K562 (cell line): ENCODE measurements around the gene TRIM31. TPM values are rescaled to one million over a fixed set of nuclear protein-coding genes. Genes with fewer than 3 reads are reported as not detected.
A peak's percentile ranks its signal among the peaks of the same experiment; 100 is the strongest.

Source experiments
- ATAC-seq: fragments of 200-7000 bp; cut with Tn5 transposase; 3 replicates; pipeline ENCODE4 v1.9.1; 2020; ENCODE audit warnings: moderate library complexity
- BruUV-seq: library from RNA; stranded (reverse); fragments of 400-500 nt; replicated peaks from 2 replicates; lab custom pipeline; 2021; lab: Mats Ljungman, UMichigan
- CTCF ChIA-PET: fragments of 300-600 bp; formaldehyde crosslinking; extraction: SDS; loops from one replicate; lab custom pipeline; 2021; ENCODE audit warnings: low intra/inter-chr PET ratio; lab: Yijun Ruan, JAX
- POLR2A ChIA-PET: fragments of 300-600, 350-650 bp; sonication (Branson Sonifier 250); formaldehyde crosslinking; extraction: SDS; loops from one replicate; lab custom pipeline; 2021; ENCODE audit warnings: antibody characterized with exemption, inconsistent platforms; lab: Yijun Ruan, JAX
- DNase-seq, 4 experiments: peaks; one replicate each; pipeline versions ENCODE4 v3.0.0 to v3.0.0-alpha.2; 2011 to 2018; ENCODE audit warnings: low spot score in 3 of 4, mixed read lengths in 3 of 4; ENCODE audit errors: extremely low read depth in 1 of 4
- FAIRE-seq: peaks from 2 replicates; lab custom pipeline; 2011; peaks lifted over from hg19 to GRCh38; lab: Jason Lieb, UNC
- H2AFZ ChIP-seq: 2 replicates; pipeline ENCODE4 v1.6.0; 2011; ENCODE audit warnings: low read depth, low read length, control low read depth, inconsistent platforms
- H3K27ac ChIP-seq: fragments of 200-600 bp; 3 replicates; pipeline ENCODE4 v1.8.0; 2011; ENCODE audit warnings: low read depth, mild to moderate bottlenecking, control low read depth, inconsistent platforms, low read length, moderate library complexity, mixed read lengths; ENCODE audit errors: extremely low read depth
- H3K27me3 ChIP-seq, 2 experiments: fragments of 300-600 bp in 1 of 2; 2 replicates in 1 of 2; 3 replicates in 1 of 2; pipeline versions ENCODE4 v1.6.0 to v1.8.0; 2011; ENCODE audit warnings: inconsistent platforms in 2 of 2, low read length in 2 of 2, mild to moderate bottlenecking in 1 of 2, mixed read lengths in 1 of 2, moderate library complexity in 1 of 2; ENCODE audit not compliant: control insufficient read depth in 2 of 2, insufficient read depth in 2 of 2
- H3K36me3 ChIP-seq: fragments of 300-600 bp; 3 replicates; pipeline ENCODE4 v1.8.0; 2011; ENCODE audit warnings: mild to moderate bottlenecking, low read length, inconsistent platforms; ENCODE audit not compliant: control insufficient read depth, insufficient read depth
- H3K4me1 ChIP-seq, 2 experiments: fragments of 200-600 bp in 1 of 2; replicated peaks in 1 of 2; 2 replicates in 1 of 2; 3 replicates in 1 of 2; pipeline versions ENCODE4 v1.5.1 to v1.8.0; 2011; ENCODE audit warnings: inconsistent platforms in 2 of 2, low read length in 2 of 2, mild to moderate bottlenecking in 1 of 2, mixed read lengths in 1 of 2, moderate library complexity in 1 of 2; ENCODE audit not compliant: control insufficient read depth in 2 of 2, insufficient read depth in 2 of 2
- H3K4me2 ChIP-seq: 2 replicates; pipeline ENCODE4 v1.6.1; 2011; ENCODE audit warnings: low read length, control low read depth, inconsistent platforms, mixed read lengths; ENCODE audit not compliant: insufficient read depth
- H3K4me3 ChIP-seq: fragments of 200-600 bp; sonication (generic), shearing (Covaris generic); 2 replicates; pipeline ENCODE4 v1.5.1; 2016; ENCODE audit warnings: control low read depth, inconsistent platforms
- H3K79me2 ChIP-seq: fragments of 200-600 bp; 3 replicates; pipeline ENCODE4 v1.8.0; 2011; ENCODE audit warnings: low read length, inconsistent platforms; ENCODE audit not compliant: control insufficient read depth, insufficient read depth
- H3K9ac ChIP-seq, 2 experiments: 2 replicates each; pipeline versions ENCODE4 v1.6.0 to v1.6.1; 2011; ENCODE audit warnings: low read depth in 2 of 2, low read length in 2 of 2, control low read depth in 1 of 2, inconsistent platforms in 1 of 2, mild to moderate bottlenecking in 1 of 2, mixed read lengths in 1 of 2; ENCODE audit not compliant: insufficient read depth in 1 of 2
- H3K9me1 ChIP-seq: one replicate; pipeline ENCODE4 v1.6.0; 2011; ENCODE audit warnings: inconsistent platforms, mild to moderate bottlenecking, low read length, moderate library complexity; ENCODE audit not compliant: control insufficient read depth, insufficient read depth
- H3K9me3 ChIP-seq: replicated peaks from 2 replicates; pipeline ENCODE4 v1.5.1; 2011; ENCODE audit warnings: low read depth, low read length, inconsistent platforms; ENCODE audit not compliant: control insufficient read depth, insufficient read depth
- H4K20me1 ChIP-seq: replicated peaks from 2 replicates; pipeline ENCODE4 v1.6.1; 2011; ENCODE audit warnings: low read length, inconsistent platforms, mixed read lengths; ENCODE audit not compliant: control insufficient read depth, insufficient read depth
- CTCF ChIP-seq, 3 experiments: IDR thresholded peaks in 2 of 3; conservative IDR thresholded peaks in 1 of 3; 2 replicates each; pipeline ENCODE4 v1.5.1; 2011 to 2012; ENCODE audit warnings: low read length in 3 of 3, mild to moderate bottlenecking in 3 of 3, control low read depth in 2 of 3, improper control_type of control experiment in 1 of 3, inconsistent platforms in 1 of 3, low read depth in 1 of 3, mixed read lengths in 1 of 3, moderate library complexity in 1 of 3; ENCODE audit not compliant: insufficient read depth in 2 of 3
- E2F8 ChIP-seq: fragments of 450-650 bp; IDR thresholded peaks from 2 replicates; pipeline ENCODE4 v1.7.1; 2018; ENCODE audit warnings: mild to moderate bottlenecking, low read depth; ENCODE audit not compliant: partially characterized antibody
- ETV6 ChIP-seq, 3 experiments: fragments of 150-350 bp in 1 of 3; sonication (generic) in 1 of 3; formaldehyde crosslinking in 1 of 3; IDR thresholded peaks; 2 replicates each; pipeline versions ENCODE4 v1.6.1 to v1.8.0; 2014 to 2022; ENCODE audit warnings: borderline replicate concordance in 2 of 3, low read depth in 2 of 3, antibody characterized with exemption in 1 of 3, low read length in 1 of 3, mild to moderate bottlenecking in 1 of 3, missing genetic modification reagents in 1 of 3
- IRF2 ChIP-seq: sonication (generic); formaldehyde crosslinking; IDR thresholded peaks from 2 replicates; pipeline ENCODE4 v1.8.1; 2022; ENCODE audit warnings: mild to moderate bottlenecking, missing genetic modification reagents
- MTA3 ChIP-seq: fragments of 450-650 bp; formaldehyde crosslinking; IDR thresholded peaks from 2 replicates; pipeline ENCODE4 v1.6.1; 2017; ENCODE audit warnings: mild to moderate bottlenecking, borderline replicate concordance
- TCF7L2 ChIP-seq: fragments of 150-350 bp; IDR thresholded peaks from 2 replicates; pipeline ENCODE4 v1.6.1; 2016; ENCODE audit warnings: low read depth, mild to moderate bottlenecking, low read length, moderate library complexity
- ZNF224 ChIP-seq: sonication (generic); formaldehyde crosslinking; IDR thresholded peaks from 2 replicates; pipeline ENCODE4 v1.8.0; 2022; ENCODE audit warnings: mild to moderate bottlenecking, missing genetic modification reagents
- ZNF282 ChIP-seq: sonication (generic); formaldehyde crosslinking; IDR thresholded peaks from 2 replicates; pipeline ENCODE4 v1.8.1; 2023; ENCODE audit warnings: missing genetic modification reagents
- ZNF668 ChIP-seq: fragments of 250-450 bp; sonication (Bioruptor Pico); IDR thresholded peaks from 2 replicates; pipeline ENCODE4 v1.8.0; 2022; ENCODE audit warnings: mild to moderate bottlenecking, inconsistent platforms
- WGBS: fragments of 100-300 bp; shearing (Covaris generic); methylation state at CpG from one replicate; pipeline ENCODE4 v1.1.6; 2016; ENCODE audit warnings: low coverage, mixed read lengths; ENCODE audit not compliant: insufficient coverage; ENCODE audit errors: missing lambda C conversion rate; 5-methylcytosine and 5-hydroxymethylcytosine counted together
- in situ Hi-C: fragments of 300-500 bp; cut with MboI; formaldehyde crosslinking; loops from 4 replicates; pipeline ENCODE4 v1.15.0; 2018; ENCODE audit warnings: inconsistent platforms, mixed read lengths
- intact Hi-C: fragments of 100-400 bp; cut with micrococcal nuclease; formaldehyde crosslinking; loops from 2 replicates; pipeline ENCODE4 v1.14.2; 2022
- polyA plus RNA-seq, 8 experiments: library from polyadenylated mRNA; depleted of rRNA in 4 of 8; stranded (reverse) in 5 of 8; unstranded in 3 of 8; fragments of >200 nt; fragmentation: Nextera tagmentation in 2 of 8; fragmentation: Illumina TruSeq in 1 of 8; extraction: Ambion mirVana in 2 of 8; extraction: Trizol in 1 of 8; gene quantifications; 2 replicates each; pipeline versions ENCODE4 v1.2.1 to v1.2.3, GENCODE V29; 2011 to 2014; ENCODE audit warnings: inconsistent platforms in 1 of 8, missing spikeins in 1 of 8
- total RNA-seq, 7 experiments: library from RNA; depleted of rRNA in 6 of 7; stranded (reverse); fragments of >200 nt in 6 of 7; fragmentation: Illumina TruSeq in 2 of 7; extraction: Trizol in 2 of 7; gene quantifications; 2 replicates each; pipeline versions ENCODE4 v1.2.1 to v1.2.3, GENCODE V29; 2011 to 2021; ENCODE audit warnings: low replicate concordance in 1 of 7

TRIM31 gene
- total and polyA plus RNA-seq, 9 of the 15 experiments (the other 6 are each of a cell fraction or from before 2014, with no cell fraction given) = not detected

- CTCF ChIA-PET = no interaction called here
- FAIRE-seq (no peak), ATAC-seq (0 out of 3 replicates have a peak, but pooled peaks have one; percentile 40), DNase-seq (peak in 2 of 4 experiments; percentile 27 to 30)
- 6% methylated on average over 3 of the region's 3 CpGs for WGBS
- no peaks in the 10 kb centered on the region for H3K9me1 ChIP-seq
- intact Hi-C loops (no loop called here), in situ Hi-C loops (no loop called here)
- no peaks in the 10 kb centered on the region for H3K36me3 ChIP-seq
- peaks cover 4 to 21% of the 10 kb centered on the region in 2 experiments for H3K4me1 ChIP-seq
- H3K4me3 ChIP-seq = no peak overlapping the region
- no peak overlapping the region; the same call in 1 of the 2 replicates for H2AFZ ChIP-seq
- no peaks in the 10 kb centered on the region for H4K20me1 ChIP-seq
- peaks cover 5 to 38% of the 10 kb centered on the region in 2 experiments; a peak in 4 of 5 replicates for H3K27me3 ChIP-seq
- H3K79me2 ChIP-seq = no peaks in the 10 kb centered on the region
- no peak overlapping the region for H3K9ac ChIP-seq
- no peak overlapping the region for H3K4me2 ChIP-seq
- TF ChIP-seq IRF2 (CRISPR knock-in tag) = no peak
- TF ChIP-seq CTCF (IDR thresholded peaks at IDR 0.05 in 2 of 3, conservative IDR thresholded peaks at IDR 0.05 in 1 of 3; ENCODE audit: insufficient read depth in 2 of 3, low read depth in 1 of 3, low read length in 3 of 3) = peak in 1 of 3 experiments; percentile 21; a peak in 2 of 6 replicates
- H3K9me3 ChIP-seq = no peaks in the 10 kb centered on the region
- BruUV-seq = no TSS peak
- no peak overlapping the region for H3K27ac ChIP-seq
- POLR2A ChIA-PET = no interaction called here
These were observed 36.3 kb upstream of the TRIM31 start for GRCh38 chr6:30149234-30149633.

GRCh38 chr6:30147096-30147495 is 34.2 kb upstream of the TRIM31 start:
- ChIA-PET POLR2A (no interaction called here), CTCF (no interaction called here)
- Histone ChIP-seq H3K9ac (no peak overlapping the region), H3K4me2 (no peak overlapping the region), H3K4me3 (no peak overlapping the region), H2AFZ (no peak overlapping the region), H3K9me3 (no peaks in the 10 kb centered on the region), H3K9me1 (no peaks in the 10 kb centered on the region), H3K36me3 (no peaks in the 10 kb centered on the region), H3K4me1 (peaks cover 0 to 15% of the 10 kb centered on the region in 2 experiments; a peak in 3 of 5 replicates), H3K27me3 (peaks cover 5 to 30% of the 10 kb centered on the region in 2 experiments; a peak in 4 of 5 replicates), H3K79me2 (no peaks in the 10 kb centered on the region), H4K20me1 (no peaks in the 10 kb centered on the region), H3K27ac (no peak overlapping the region)
- FAIRE-seq (no peak), DNase-seq (no peak), ATAC-seq (peak; percentile 64)
- in situ Hi-C loops (no loop called here), intact Hi-C loops (no loop called here)
- no TSS peak for BruUV-seq
- WGBS = 19% methylated on average over 3 of the region's 3 CpGs
- TF ChIP-seq TCF7L2 (no peak), E2F8 (no peak), ZNF668 (CRISPR knock-in tag) (no peak), ZNF282 (CRISPR knock-in tag) (no peak), ZNF224 (CRISPR knock-in tag) (no peak), MTA3 (no peak), ETV6 (IDR thresholded peaks at IDR 0.05; ENCODE audit: borderline replicate concordance in 1 of 2, low read depth in 2 of 2, low read length in 1 of 2) (no peak), ETV6 (CRISPR knock-in tag; IDR thresholded peaks at IDR 0.05; ENCODE audit: borderline replicate concordance) (no peak)
